GM18951 (cell line): ENCODE results near the gene PCYT2.
"Not testable (repeated sequence)": the region's sequence is repeated elsewhere in the genome, so short reads cannot be mapped to it uniquely, and the experiment has no call there.

ENCODE experiments used
- POLR2A ChIP-seq: IDR thresholded peaks from 4 replicates; pipeline ENCODE4 v1.6.1; 2011; ENCODE audit warnings: mild to moderate bottlenecking; ENCODE audit not compliant: insufficient read length, insufficient read depth; ENCODE audit errors: extremely low read depth
- in situ Hi-C: fragments of 300-500 bp; cut with MboI; formaldehyde crosslinking; loops from one replicate; pipeline ENCODE4 v1.12.0; 2022; ENCODE audit warnings: low sequenced_read_pairs, mixed read lengths, inconsistent platforms; ENCODE audit not compliant: unreplicated experiment

Gene PCYT2

DNA sequence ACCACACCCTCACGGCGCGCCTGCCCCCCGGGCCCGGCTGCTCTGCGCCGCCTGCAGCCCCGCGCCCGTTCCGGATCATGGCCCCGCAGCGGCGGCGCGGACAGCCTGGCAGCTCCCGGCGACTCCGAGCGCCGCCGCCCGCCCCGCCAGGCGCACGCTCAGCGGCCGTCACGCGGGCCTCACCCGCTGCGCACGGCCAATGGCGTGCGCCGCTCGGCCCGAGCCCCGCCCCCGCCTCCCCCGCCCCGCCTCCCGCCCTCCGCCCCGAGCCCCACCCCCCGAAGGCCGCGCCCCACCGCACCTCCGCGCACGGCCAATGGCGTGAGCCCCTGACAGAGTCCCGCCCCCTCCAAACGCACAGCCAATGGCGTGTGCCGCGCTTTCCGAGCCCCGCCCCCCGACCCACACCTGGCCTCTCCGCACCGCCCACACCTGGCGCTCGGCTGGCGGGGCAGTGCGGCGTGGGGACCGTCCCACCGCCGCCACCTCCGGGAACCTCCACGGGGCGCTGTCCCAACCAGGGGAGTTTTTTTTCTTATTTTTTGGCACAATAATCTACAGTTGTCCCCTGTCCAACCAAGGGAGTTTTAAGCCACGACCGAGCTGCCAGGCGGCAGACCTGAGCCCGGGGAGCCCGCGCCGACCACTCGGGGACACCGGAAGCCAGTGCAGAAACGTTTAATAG lies at the start of gene PCYT2:
Gene PCYT2 (minus strand): TSS at position 123 of the 685 bp plus-strand sequence. CDS start 44 bp downstream, at position 79.
- in situ Hi-C loops: no loop called here
- TF ChIP-seq POLR2A: peak; percentile 72

DNA sequence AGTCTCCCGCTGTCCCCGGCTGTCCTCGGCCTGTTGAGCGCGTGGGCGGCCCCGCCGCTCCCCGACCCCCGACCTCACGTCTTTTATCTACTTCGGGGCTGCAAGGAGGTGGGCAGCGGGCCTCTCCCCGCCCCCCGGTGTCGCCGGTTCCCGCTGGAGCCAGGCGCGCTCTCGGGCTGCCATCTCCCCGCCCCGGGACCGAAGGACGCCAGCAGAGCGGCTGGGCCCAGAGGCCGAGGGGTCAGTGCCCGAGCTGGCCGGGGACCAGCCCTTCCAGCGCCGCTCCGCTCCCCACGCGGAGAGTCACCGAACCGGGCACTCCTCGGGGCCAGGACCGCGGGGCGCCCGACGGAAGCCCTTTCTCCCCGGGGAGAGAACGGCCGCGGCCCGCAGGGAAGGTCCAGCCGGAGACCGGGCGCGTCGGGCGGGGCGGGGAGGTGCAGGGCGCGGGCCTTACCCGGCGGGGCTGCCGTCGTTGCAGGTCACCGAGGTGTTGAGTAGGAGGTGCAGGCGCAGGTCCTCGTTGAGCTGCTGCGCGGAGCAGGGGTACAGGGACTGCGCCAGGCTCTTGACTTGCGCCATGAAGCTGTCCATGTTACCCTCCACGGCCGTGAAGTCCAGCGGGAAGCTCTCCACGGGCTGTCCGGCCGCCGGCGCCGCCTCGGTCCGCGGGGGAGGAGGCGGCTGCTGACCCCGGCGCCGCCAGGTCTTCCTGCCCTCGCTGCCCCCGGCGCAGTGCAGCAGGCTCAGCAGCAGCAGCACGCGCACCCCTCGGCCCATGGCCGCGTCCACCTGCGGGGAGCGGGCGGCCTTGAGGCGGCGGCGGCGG lies 49.1 kb upstream of the PCYT2 start:
- no peak for TF ChIP-seq POLR2A
- in situ Hi-C loops: no loop called here

- in situ Hi-C loops: no loop called here
- TF ChIP-seq POLR2A: no peak
These were observed 48.3 kb upstream of the PCYT2 start for GRCh38 chr17:81959362-81960129.

GRCh38 chr17:81958633-81959342 lies 47.6 kb upstream of the PCYT2 start:
- in situ Hi-C loops: no loop called here
- TF ChIP-seq POLR2A: no peak

- no peak for TF ChIP-seq POLR2A
- in situ Hi-C loops: no loop called here
These were observed 46.7 kb upstream of the PCYT2 start for GRCh38 chr17:81957691-81958432.

GRCh38 chr17:81956607-81957589 lies 45.7 kb upstream of the PCYT2 start:
- in situ Hi-C loops: no loop called here
- no peak for TF ChIP-seq POLR2A

GRCh38 chr17:81955756-81956544 lies 44.8 kb upstream of the PCYT2 start:
- no peak for TF ChIP-seq POLR2A

DNA sequence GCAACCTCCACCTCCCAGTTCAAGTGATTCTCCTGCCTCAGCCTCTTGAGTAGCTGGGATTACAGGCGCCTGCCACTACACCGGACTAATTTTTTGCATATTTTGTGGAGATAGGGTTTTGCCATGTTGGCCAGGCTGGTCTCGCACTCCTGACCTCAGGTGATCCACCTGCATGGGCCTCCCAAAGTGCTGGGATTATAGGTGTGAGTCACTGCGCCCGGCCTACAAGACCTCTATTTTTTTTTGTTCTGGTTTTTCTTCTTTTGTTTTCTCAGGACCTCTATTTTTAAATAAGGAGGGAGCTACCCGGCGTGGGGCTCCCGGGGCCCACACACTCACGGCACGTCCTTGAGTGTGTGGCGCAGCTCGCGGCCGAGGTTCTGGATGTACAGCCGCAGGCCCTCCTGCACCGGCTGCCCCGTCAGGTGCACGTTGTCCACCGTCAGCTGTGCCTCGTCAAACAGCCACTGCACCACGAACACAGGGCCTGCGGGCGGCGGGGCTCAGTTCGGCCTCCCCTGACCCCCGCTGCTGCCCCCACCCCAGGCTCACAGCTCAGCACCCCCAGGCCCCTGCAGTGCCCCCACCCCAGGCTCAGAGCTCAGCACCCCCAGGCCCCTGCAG lies 44.0 kb upstream of the PCYT2 start:
- in situ Hi-C loops: no loop called here
- no peak for TF ChIP-seq POLR2A

More at GRCh38 chr17:81955756-81956544, 44.8 kb upstream of the PCYT2 start:
- in situ Hi-C loops: no loop called here

GRCh38 chr17:81954131-81955057 lies 43.2 kb upstream of the PCYT2 start:
- TF ChIP-seq POLR2A: no peak
- in situ Hi-C loops: no loop called here

GRCh38 chr17:81953443-81953842 lies 42.2 kb upstream of the PCYT2 start:
- in situ Hi-C loops: not testable (repeated sequence)
